ENCODE measurements around the gene CFAP100.

- no peak for TF ChIP-seq EGR1 (IDR thresholded peaks at IDR 0.05; ENCODE audit: low read depth)
- no peak for TF ChIP-seq EZH2 (IDR thresholded peaks at IDR 0.05)
Measured at GRCh38 chr3:126474498-126475412, 80.0 kb downstream of the CFAP100 start.
